PC-3 (cell line): ENCODE data around the gene CCDC93. TPM values are rescaled to one million over a fixed set of nuclear protein-coding genes. Genes with fewer than 3 reads are reported as not detected.

Source experiments
- ATAC-seq: fragments of 200-7000 bp; cut with Tn5 transposase; 2 replicates; pipeline ENCODE4 v1.9.1; 2020; ENCODE audit warnings: mild to moderate bottlenecking, moderate library complexity
- Bru-seq: library from RNA; stranded (reverse); fragments of 400-500 nt; gene quantifications from one replicate; lab custom pipeline; 2021; lab: Mats Ljungman, UMichigan
- BruChase-seq, 2 experiments: library from RNA; stranded (reverse); fragments of 400-500 nt; gene quantifications; one replicate each; lab custom pipeline; 2021; lab: Mats Ljungman, UMichigan
- BruUV-seq: library from RNA; stranded (reverse); fragments of 400-500 nt; replicated peaks from 2 replicates; lab custom pipeline; 2021; lab: Mats Ljungman, UMichigan
- CTCF ChIA-PET: fragments of 300-600 bp; sonication (Branson Sonifier 250); formaldehyde crosslinking; loops from one replicate; lab custom pipeline; 2022; ENCODE audit warnings: antibody characterized with exemption; lab: Charles Lee
- POLR2A ChIA-PET: fragments of 300-600 bp; sonication (Branson Sonifier 250); formaldehyde crosslinking; loops from one replicate; lab custom pipeline; 2022; ENCODE audit warnings: antibody characterized with exemption; ENCODE audit not compliant: unreplicated experiment; lab: Charles Lee
- DNase-seq: peaks from one replicate; pipeline ENCODE4 v3.0.0-alpha.2; 2015
- H2AFZ ChIP-seq: fragments of 300-600 bp; sonication (generic); 2 replicates; pipeline ENCODE4 v1.6.0; 2016; ENCODE audit warnings: antibody characterized with exemption, low read length
- H3F3A ChIP-seq: fragments of 300-600 bp; sonication (generic); one replicate; pipeline ENCODE4 v1.6.0; 2017; ENCODE audit warnings: antibody characterized with exemption, low read length, control low read depth, mild to moderate bottlenecking; ENCODE audit not compliant: unreplicated experiment
- H3K27ac ChIP-seq: fragments of 300-600 bp; sonication (generic); 2 replicates; pipeline ENCODE4 v1.5.1; 2016; ENCODE audit warnings: mild to moderate bottlenecking, low read length
- H3K27me3 ChIP-seq: fragments of 300-600 bp; sonication (generic); 2 replicates; pipeline ENCODE4 v1.6.1; 2016; ENCODE audit warnings: low read length, mixed read lengths
- H3K36me3 ChIP-seq: fragments of 300-600 bp; sonication (generic); 2 replicates; pipeline ENCODE4 v1.6.1; 2016; ENCODE audit warnings: low read depth, mixed run types, low read length, mixed read lengths
- H3K4me1 ChIP-seq: fragments of 300-600 bp; sonication (generic); 2 replicates; pipeline ENCODE4 v1.5.1; 2016; ENCODE audit warnings: low read length; ENCODE audit not compliant: insufficient read depth
- H3K4me2 ChIP-seq: fragments of 300-600 bp; sonication (generic); 2 replicates; pipeline ENCODE4 v1.6.0; 2016; ENCODE audit warnings: low read length
- H3K4me3 ChIP-seq: fragments of 300-600 bp; sonication (generic); 2 replicates; pipeline ENCODE4 v1.5.1; 2016; ENCODE audit warnings: mild to moderate bottlenecking, low read length, mixed read lengths
- H3K79me2 ChIP-seq: fragments of 300-600 bp; sonication (generic); 2 replicates; pipeline ENCODE4 v1.6.1; 2017; ENCODE audit warnings: low read length, mixed read lengths
- H3K9ac ChIP-seq: fragments of 300-600 bp; sonication (generic); 2 replicates; pipeline ENCODE4 v1.6.0; 2016; ENCODE audit warnings: mild to moderate bottlenecking, low read length
- H3K9me2 ChIP-seq: fragments of 300-600 bp; sonication (generic); replicated peaks from 2 replicates; pipeline ENCODE4 v1.6.1; 2016; ENCODE audit warnings: mixed run types, low read length, mixed read lengths
- H3K9me3 ChIP-seq: fragments of 300-600 bp; sonication (generic); 2 replicates; pipeline ENCODE4 v1.6.1; 2016; ENCODE audit warnings: low read length, mixed read lengths
- H4K20me1 ChIP-seq: fragments of 300-600 bp; sonication (generic); 2 replicates; pipeline ENCODE4 v1.6.1; 2016; ENCODE audit warnings: low read length, mixed read lengths
- EZH2 ChIP-seq: fragments of 300-600 bp; sonication (generic); IDR thresholded peaks from one replicate; pipeline ENCODE4 v1.6.1; 2017; ENCODE audit warnings: antibody characterized with exemption, mild to moderate bottlenecking, low read length; ENCODE audit not compliant: unreplicated experiment
- EZH2phosphoT487 ChIP-seq: fragments of 300-600 bp; sonication (generic); IDR thresholded peaks from 2 replicates; pipeline ENCODE4 v1.6.1; 2018; ENCODE audit warnings: mild to moderate bottlenecking, antibody characterized with exemption, low read length, borderline replicate concordance
- intact Hi-C: fragments of 100-400 bp; cut with micrococcal nuclease; formaldehyde crosslinking; loops from 2 replicates; pipeline ENCODE4 v1.9.0; 2023
- long read RNA-seq: library from polyadenylated mRNA; unstranded; transcript quantifications from one replicate; pipeline ENCODE4 v2.0.0, GENCODE V29; 2021; ENCODE audit not compliant: unreplicated experiment
- total RNA-seq: library from RNA; depleted of rRNA; stranded (reverse); fragments of >200 nt; gene quantifications from 2 replicates; pipeline ENCODE4 v1.2.3, GENCODE V29; 2014; rRNA removed
- TF ChIP-seq, protein P1 (sequence below): fragments of 300-600 bp; sonication (generic); conservative IDR thresholded peaks from 2 replicates; pipeline ENCODE4 v1.5.1; 2017; ENCODE audit warnings: antibody characterized with exemption, low read depth, mild to moderate bottlenecking, low read length

Gene CCDC93, protein sequence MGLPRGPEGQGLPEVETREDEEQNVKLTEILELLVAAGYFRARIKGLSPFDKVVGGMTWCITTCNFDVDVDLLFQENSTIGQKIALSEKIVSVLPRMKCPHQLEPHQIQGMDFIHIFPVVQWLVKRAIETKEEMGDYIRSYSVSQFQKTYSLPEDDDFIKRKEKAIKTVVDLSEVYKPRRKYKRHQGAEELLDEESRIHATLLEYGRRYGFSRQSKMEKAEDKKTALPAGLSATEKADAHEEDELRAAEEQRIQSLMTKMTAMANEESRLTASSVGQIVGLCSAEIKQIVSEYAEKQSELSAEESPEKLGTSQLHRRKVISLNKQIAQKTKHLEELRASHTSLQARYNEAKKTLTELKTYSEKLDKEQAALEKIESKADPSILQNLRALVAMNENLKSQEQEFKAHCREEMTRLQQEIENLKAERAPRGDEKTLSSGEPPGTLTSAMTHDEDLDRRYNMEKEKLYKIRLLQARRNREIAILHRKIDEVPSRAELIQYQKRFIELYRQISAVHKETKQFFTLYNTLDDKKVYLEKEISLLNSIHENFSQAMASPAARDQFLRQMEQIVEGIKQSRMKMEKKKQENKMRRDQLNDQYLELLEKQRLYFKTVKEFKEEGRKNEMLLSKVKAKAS
- total RNA-seq (14.0 and 21.3 TPM in 2 replicates), Bru-seq, nascent RNA (percentile 83 among the genes with signal in this experiment), BruChase-seq, experiment 1, labeled RNA remaining after a 6-hour chase (percentile 81 among the genes with signal in this experiment), BruChase-seq, experiment 2, labeled RNA remaining after a 2-hour chase (percentile 86 among the genes with signal in this experiment)
- long read RNA-seq, full-length matches to known transcripts = 11 of 54 reads
- long read RNA-seq, partial matches to known transcripts = 16 of 54 reads
- long read RNA-seq, other reads (novel, unspliced or antisense) = 27 of 54 reads

DNA sequence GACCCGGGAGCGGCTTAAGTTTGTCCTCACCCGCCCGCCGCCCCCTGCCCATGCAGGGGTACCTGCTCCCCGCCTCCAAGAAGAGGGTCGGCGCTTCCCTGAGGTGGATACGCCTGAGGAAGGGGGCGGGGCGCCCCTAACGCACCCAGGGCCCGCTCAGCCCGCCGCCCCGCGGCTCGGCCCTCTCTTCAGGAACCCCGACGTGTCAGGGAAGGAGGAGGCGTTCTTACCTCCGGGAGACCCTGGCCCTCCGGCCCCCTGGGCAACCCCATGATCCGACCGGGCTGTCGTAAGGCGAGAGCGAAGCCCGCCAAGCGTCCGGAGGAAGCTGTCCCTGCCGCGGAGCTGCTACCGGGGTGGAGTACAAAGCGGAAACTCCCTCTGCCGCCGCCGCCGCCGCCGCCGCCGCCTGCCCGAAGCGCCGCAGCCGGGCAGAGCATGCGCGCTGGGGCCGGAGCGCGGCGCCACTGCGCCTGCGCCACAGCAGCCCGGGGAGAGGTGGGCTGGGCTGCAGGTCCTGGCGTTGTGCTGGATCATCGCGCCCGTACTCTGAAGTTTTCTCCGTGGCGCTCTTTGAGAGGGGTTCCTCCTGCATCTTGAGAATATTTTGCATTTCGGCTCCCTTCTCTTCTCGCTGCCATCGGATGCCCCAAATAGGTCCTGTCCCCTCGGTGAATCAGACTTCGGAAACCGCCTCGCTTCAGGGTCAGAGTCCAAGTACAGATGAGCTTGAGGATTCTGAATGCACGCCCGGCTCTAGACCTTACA, at the start of gene CCDC93:
Gene CCDC93, minus strand, starts transcription at position 347 of the 768 bp plus-strand sequence. Its CDS starts 75 bp downstream, at position 272.
- Histone ChIP-seq H3K4me2 (peak within 1 kb of the TSS; percentile 90), H3K9me3 (no peaks in the 10 kb centered on the region), H3K4me1 (peaks cover 16% of the 10 kb centered on the region), H4K20me1 (peaks cover 24% of the 10 kb centered on the region), H3K36me3 (no peaks in the 10 kb centered on the region), H3F3A (no peaks in the 10 kb centered on the region), H3K9ac (peak within 1 kb of the TSS; percentile 91), H3K27ac (peak within 1 kb of the TSS; percentile 36), H3K9me2 (no peaks in the 10 kb centered on the region), H3K79me2 (peaks cover 49% of the 10 kb centered on the region), H3K27me3 (no peaks in the 10 kb centered on the region), H2AFZ (peak within 1 kb of the TSS; percentile 99), H3K4me3 (peak within 1 kb of the TSS; percentile 100)
- intact Hi-C loops = no loop called here
- ATAC-seq (peak; percentile 80), DNase-seq (peak; percentile 87)
- ChIA-PET CTCF (interaction anchor here (0.9 to 1.4 kb wide), 2 partner anchors 11 to 842 kb away, joined by 3 to 5 read pairs; no protein-coding TSS in a partner anchor), POLR2A (interaction anchor here (0.6 kb wide), 1 partner anchor 460 kb away, joined by 4 read pairs; no protein-coding TSS in a partner anchor)
- TF ChIP-seq EZH2phosphoT487 = no peak
- no peak for TF ChIP-seq EZH2
- TF ChIP-seq, protein P1, sequence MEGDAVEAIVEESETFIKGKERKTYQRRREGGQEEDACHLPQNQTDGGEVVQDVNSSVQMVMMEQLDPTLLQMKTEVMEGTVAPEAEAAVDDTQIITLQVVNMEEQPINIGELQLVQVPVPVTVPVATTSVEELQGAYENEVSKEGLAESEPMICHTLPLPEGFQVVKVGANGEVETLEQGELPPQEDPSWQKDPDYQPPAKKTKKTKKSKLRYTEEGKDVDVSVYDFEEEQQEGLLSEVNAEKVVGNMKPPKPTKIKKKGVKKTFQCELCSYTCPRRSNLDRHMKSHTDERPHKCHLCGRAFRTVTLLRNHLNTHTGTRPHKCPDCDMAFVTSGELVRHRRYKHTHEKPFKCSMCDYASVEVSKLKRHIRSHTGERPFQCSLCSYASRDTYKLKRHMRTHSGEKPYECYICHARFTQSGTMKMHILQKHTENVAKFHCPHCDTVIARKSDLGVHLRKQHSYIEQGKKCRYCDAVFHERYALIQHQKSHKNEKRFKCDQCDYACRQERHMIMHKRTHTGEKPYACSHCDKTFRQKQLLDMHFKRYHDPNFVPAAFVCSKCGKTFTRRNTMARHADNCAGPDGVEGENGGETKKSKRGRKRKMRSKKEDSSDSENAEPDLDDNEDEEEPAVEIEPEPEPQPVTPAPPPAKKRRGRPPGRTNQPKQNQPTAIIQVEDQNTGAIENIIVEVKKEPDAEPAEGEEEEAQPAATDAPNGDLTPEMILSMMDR = no peak
- no TSS peak for BruUV-seq

DNA sequence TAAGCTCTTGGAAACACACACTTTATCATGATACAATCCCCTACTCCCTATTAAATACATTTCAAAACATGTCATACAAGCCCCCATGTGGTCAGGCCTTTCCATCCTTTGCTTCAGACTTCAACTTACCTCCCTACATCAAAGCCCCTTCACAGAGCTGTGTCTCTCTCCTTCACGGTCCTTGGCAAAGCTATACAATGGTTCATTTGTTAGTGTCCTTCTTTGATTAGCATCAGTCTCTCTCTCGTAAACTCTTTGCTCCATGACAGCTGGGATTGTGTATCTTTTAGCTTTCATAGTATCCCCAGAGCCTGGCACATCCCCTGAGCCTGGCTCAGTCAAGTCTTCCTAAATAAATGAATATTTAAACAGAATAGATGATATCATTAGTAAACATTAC, 48.8 kb upstream of the CCDC93 start:
- Histone ChIP-seq H3K79me2 (no peaks in the 10 kb centered on the region), H3K9me3 (no peaks in the 10 kb centered on the region), H3K9me2 (no peaks in the 10 kb centered on the region), H3K27ac (no peak overlapping the region), H3K9ac (no peak overlapping the region), H3K36me3 (no peaks in the 10 kb centered on the region), H3K4me3 (no peak overlapping the region), H3K4me1 (peaks cover 18% of the 10 kb centered on the region; the same call in 1 of the 2 replicates), H2AFZ (no peak overlapping the region), H3K4me2 (no peak overlapping the region), H3K27me3 (no peaks in the 10 kb centered on the region), H4K20me1 (no peaks in the 10 kb centered on the region), H3F3A (no peaks in the 10 kb centered on the region)
- ChIA-PET POLR2A (interaction anchor here (0.5 kb wide), 1 partner anchor 61 kb away, joined by 6 read pairs; no protein-coding TSS in a partner anchor), CTCF (interaction anchor here (1.1 to 1.3 kb wide), 2 partner anchors 16 to 23 kb away, joined by 3 to 7 read pairs; no protein-coding TSS in a partner anchor)
- intact Hi-C loops = no loop called here
- DNase-seq = no peak
- no TSS peak for BruUV-seq
- TF ChIP-seq EZH2phosphoT487 (no peak), EZH2 (no peak)
- TF ChIP-seq, protein P1 = no peak
- no peak for ATAC-seq
